Measurements from ENCODE around the gene GDF2. TPM values are rescaled to one million over a fixed set of nuclear protein-coding genes. Genes with fewer than 3 reads are reported as not detected.

Gene GDF2
- total RNA-seq, 1 experiment from 2014 or later = not detected

DNA sequence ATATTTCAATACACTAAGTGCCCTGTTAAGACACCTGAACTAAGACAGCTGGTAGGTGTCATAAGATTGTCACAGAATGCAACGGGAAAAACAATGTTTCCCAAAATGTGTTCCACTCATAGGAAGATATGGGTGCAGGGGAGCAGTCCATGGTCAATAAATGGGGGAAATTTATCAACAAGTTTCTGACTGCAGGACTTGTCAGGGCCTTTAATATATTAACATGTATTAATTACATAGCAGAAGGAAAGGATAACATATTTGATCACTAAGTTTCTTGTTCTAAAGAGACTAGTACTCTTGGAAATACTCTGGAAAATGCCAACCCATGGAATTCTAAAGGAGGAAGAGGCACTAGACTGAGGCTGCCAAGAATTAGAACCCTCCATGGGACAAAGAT lies 32.6 kb downstream of the GDF2 start:
- Histone ChIP-seq H3K27ac (ENCODE audit: insufficient read length, low read depth, low read length) (no peak overlapping the region), H3K4me1 (ENCODE audit: insufficient read depth, low read length) (no peaks in the 10 kb centered on the region), H3K79me2 (ENCODE audit: insufficient read depth, low read length) (no peaks in the 10 kb centered on the region), H2BK5ac (ENCODE audit: insufficient read length, low read length) (no peak overlapping the region), H3K27me3 (ENCODE audit: insufficient read depth, low read length) (no peaks in the 10 kb centered on the region), H3K18ac (ENCODE audit: insufficient read length, low read depth, low read length) (no peak overlapping the region), H3K4ac (ENCODE audit: low read depth, low read length) (no peak overlapping the region), H3K4me2 (ENCODE audit: insufficient read depth, insufficient read length, low read length) (no peak overlapping the region), H3K23me2 (ENCODE audit: insufficient read length, low read depth, low read length, poor library complexity, severe bottlenecking) (no peaks in the 10 kb centered on the region), H3T11ph (ENCODE audit: low read length) (no peak overlapping the region), H4K91ac (ENCODE audit: insufficient read length, low read depth, low read length) (no peak overlapping the region), H2BK12ac (ENCODE audit: insufficient read length, low read depth, low read length) (no peak overlapping the region), H3K23ac (ENCODE audit: insufficient read length, low read depth, low read length) (no peak overlapping the region), H2BK15ac (ENCODE audit: low read depth, low read length) (no peak overlapping the region), H4K20me1 (ENCODE audit: control insufficient read depth, insufficient read depth, insufficient read length) (no peaks in the 10 kb centered on the region), H2BK120ac (ENCODE audit: low read depth, low read length, poor library complexity, severe bottlenecking) (no peak overlapping the region), H2AK5ac (ENCODE audit: insufficient read length, low read length) (no peak overlapping the region), H4K5ac (ENCODE audit: insufficient read length, low read depth, low read length) (no peak overlapping the region), H3K56ac (ENCODE audit: insufficient read length, low read depth, low read length) (no peak overlapping the region), H3K14ac (ENCODE audit: insufficient read depth, low read length) (no peak overlapping the region), H3K9me3 (ENCODE audit: control insufficient read depth, low read depth, low read length) (no peaks in the 10 kb centered on the region), H3K79me1 (ENCODE audit: insufficient read depth, low read depth, low read length, poor library complexity, severe bottlenecking) (no peaks in the 10 kb centered on the region), H3K9ac (ENCODE audit: extremely low read depth, insufficient read length, low read length) (no peak overlapping the region), H4K8ac (replicated peaks; ENCODE audit: insufficient read length, low read depth, low read length) (no peak overlapping the region), H2BK20ac (ENCODE audit: low read depth, low read length, poor library complexity, severe bottlenecking) (no peak overlapping the region), H2AFZ (ENCODE audit: low read length) (no peak overlapping the region)
- DNase-seq = no peak
- Mint-ChIP-seq H3K36me3 (ENCODE audit: insufficient read depth in 1 of 3, low read depth in 3 of 3) (no peaks in the 10 kb centered on the region), H3K27ac (no peak overlapping the region), H3K4me1 (no peaks in the 10 kb centered on the region), H3K27me3 (ENCODE audit: low read depth) (no peaks in the 10 kb centered on the region; the same call in 1 of the 2 replicates), H3K9me3 (no peaks in the 10 kb centered on the region), H3K4me3 (no peak overlapping the region)
- TF ChIP-seq, protein P1, sequence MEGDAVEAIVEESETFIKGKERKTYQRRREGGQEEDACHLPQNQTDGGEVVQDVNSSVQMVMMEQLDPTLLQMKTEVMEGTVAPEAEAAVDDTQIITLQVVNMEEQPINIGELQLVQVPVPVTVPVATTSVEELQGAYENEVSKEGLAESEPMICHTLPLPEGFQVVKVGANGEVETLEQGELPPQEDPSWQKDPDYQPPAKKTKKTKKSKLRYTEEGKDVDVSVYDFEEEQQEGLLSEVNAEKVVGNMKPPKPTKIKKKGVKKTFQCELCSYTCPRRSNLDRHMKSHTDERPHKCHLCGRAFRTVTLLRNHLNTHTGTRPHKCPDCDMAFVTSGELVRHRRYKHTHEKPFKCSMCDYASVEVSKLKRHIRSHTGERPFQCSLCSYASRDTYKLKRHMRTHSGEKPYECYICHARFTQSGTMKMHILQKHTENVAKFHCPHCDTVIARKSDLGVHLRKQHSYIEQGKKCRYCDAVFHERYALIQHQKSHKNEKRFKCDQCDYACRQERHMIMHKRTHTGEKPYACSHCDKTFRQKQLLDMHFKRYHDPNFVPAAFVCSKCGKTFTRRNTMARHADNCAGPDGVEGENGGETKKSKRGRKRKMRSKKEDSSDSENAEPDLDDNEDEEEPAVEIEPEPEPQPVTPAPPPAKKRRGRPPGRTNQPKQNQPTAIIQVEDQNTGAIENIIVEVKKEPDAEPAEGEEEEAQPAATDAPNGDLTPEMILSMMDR (conservative IDR thresholded peaks at IDR 0.05) = no peak
- no CpG with 5 or more reads among the region's 1 CpG for WGBS (ENCODE audit: extremely low coverage, insufficient read length, low lambda C conversion rate)
